MM.1S (cell line): ENCODE data around the gene RALY.

Experiments
- EZH2 ChIP-seq: fragments of 300-600 bp; sonication (generic); optimal IDR thresholded peaks from 2 replicates; pipeline ENCODE3; 2017; ENCODE audit warnings: low read depth, mild to moderate bottlenecking, antibody characterized with exemption, low read length, mixed read lengths
- EZH2phosphoT487 ChIP-seq: fragments of 300-600 bp; sonication (generic); IDR thresholded peaks from 2 replicates; pipeline ENCODE4 v1.6.1; 2018; ENCODE audit warnings: antibody characterized with exemption, low read length
- TF ChIP-seq, protein P1 (sequence below): fragments of 300-600 bp; sonication (generic); IDR thresholded peaks from 2 replicates; pipeline ENCODE4 v1.5.1; 2016; ENCODE audit warnings: antibody characterized with exemption, low read length, mixed read lengths

- TF ChIP-seq, protein P1, sequence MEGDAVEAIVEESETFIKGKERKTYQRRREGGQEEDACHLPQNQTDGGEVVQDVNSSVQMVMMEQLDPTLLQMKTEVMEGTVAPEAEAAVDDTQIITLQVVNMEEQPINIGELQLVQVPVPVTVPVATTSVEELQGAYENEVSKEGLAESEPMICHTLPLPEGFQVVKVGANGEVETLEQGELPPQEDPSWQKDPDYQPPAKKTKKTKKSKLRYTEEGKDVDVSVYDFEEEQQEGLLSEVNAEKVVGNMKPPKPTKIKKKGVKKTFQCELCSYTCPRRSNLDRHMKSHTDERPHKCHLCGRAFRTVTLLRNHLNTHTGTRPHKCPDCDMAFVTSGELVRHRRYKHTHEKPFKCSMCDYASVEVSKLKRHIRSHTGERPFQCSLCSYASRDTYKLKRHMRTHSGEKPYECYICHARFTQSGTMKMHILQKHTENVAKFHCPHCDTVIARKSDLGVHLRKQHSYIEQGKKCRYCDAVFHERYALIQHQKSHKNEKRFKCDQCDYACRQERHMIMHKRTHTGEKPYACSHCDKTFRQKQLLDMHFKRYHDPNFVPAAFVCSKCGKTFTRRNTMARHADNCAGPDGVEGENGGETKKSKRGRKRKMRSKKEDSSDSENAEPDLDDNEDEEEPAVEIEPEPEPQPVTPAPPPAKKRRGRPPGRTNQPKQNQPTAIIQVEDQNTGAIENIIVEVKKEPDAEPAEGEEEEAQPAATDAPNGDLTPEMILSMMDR = no peak
- TF ChIP-seq EZH2 = no peak
- no peak for TF ChIP-seq EZH2phosphoT487
Observed at GRCh38 chr20:33954504-33954903, 39.2 kb upstream of the RALY start.
